EH (cell line): ENCODE measurements around the gene PSMG1.
"Not testable (repeated sequence)": the region's sequence is repeated elsewhere in the genome, so short reads cannot be mapped to it uniquely, and the experiment has no call there.

ENCODE experiments used
- DNase-seq: peaks from one replicate; pipeline ENCODE4 v3.0.0-alpha.2; 2015; ENCODE audit warnings: low read depth

The PSMG1 gene

DNA sequence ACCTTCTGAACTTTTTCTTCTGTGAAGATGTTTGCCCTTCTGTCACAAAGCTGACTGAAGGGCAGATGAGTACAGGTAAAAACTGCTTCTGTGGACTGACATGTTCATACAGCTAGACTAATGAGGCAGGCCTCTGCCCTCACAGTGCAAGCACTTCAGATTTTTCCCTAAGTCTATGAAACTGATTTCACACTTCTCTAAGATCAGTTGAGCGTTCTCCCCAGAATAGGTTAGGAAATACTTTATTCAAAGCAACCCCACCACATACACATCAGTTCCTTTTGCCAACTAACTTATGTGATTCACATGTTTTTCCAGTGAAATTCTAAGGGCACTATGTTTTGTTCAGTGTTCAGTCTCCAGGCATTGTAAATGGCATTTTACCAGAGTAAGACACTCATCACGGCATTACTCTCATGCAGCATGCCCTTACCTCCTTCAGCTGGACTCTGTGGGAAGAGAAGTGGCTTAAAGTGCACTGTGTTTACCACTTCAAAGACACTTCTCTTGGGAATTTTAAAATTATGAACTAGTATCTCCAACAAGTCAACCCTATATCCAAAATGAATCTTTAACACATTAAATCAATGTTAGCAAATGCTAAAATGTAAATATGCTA is 5.4 kb upstream of the PSMG1 start:
- no peak for DNase-seq

DNA sequence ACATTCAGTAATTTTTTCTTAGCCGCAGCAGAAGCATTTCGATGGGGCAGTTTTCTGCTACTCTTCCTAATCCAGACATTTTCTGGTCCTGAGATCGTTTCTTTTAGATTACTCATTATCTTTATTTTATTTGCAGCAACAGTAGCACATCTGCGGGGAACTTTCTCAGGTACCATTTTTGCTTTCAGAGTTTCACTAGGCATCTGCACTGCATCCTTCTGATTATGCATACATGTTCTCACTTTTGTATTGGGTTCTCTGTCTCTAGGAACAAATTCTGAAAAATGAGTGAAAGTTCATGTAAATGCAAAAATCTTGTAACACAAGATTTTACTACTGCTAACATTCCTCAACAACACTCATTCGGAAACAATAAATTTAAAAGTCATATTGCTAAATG is 3.9 kb upstream of the PSMG1 start:
- DNase-seq: peak; percentile 10

DNA sequence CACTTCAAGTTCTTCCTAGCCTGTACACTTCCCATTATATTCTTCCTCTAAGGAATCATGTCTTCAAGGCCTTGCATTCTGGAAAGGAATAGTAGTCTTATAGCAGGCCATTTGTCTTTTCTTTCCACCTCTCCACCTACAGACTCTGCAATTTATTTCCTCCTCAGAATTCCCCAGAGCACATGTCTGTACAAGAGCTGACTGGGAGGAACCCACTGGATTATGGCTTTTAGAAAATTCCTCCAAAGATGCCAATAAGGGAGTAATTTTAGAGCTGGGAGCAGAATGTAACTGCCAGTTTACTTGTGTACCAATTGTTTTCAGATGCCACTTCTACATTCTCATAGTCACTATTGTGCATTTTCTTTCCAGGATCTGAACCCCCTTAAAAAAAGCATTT is 3.4 kb upstream of the PSMG1 start:
- peak; percentile 10 for DNase-seq

DNA sequence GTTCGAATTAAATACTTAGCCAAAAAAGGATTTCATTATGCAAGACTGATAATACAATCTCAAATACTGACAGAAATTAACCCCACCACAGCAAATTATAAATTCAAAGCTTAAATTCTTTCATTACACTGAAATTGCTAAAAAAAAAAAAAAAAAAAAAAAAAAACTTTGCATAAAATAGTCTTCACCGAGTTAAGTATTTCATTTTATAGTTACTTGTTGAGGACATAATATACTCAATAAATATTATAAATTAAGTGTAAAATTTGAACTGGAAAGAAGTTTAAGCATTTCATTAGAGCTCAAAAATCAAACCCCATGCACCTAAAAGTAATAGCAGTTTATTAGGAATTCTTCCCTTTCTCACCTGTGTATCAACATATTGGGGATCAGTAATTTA is 1.9 kb upstream of the PSMG1 start:
- no peak for DNase-seq

DNA sequence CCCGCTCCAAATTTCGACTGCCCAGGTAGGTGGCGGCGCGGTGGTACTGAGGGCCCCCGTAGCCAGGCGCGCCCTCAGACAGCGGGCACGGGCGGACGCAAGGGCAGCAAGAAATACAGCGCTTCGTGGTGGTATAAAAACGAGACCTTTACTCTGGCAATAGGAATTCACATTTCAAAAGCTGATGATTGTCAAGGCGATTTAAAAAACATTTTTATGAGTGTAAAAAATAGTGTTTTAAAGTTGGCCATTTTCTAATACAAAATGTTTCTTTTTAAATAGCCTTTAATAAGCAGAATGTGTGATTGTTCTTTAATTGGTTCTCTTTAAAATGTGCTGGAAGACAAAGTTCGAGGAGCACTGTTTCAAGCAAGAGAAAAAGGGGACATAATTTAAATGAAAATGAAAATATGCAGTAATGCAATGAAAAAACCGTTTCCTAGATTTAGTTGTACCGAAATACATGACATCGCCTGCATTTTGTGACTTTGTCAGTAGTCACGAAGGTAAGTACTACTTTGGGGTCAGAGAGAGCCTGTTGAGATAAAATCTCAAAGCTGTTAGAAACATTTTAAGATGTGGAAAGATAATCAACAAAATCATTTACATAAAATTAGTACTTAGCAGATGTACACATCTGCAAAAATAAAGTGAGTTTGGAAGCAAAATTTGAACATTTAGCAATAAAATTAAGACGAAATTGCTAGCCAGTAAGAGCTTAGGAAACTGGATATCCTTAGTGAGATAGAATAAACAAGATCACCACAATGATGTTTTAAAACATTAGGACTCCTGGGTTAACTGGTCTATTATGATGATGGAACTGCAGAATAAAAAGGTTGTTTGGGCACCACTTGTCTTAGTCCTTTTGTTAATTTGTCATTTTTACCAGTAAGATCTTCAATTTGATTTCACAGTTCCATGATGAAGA is 1.1 kb upstream of the PSMG1 start:
- no peak for DNase-seq

DNA sequence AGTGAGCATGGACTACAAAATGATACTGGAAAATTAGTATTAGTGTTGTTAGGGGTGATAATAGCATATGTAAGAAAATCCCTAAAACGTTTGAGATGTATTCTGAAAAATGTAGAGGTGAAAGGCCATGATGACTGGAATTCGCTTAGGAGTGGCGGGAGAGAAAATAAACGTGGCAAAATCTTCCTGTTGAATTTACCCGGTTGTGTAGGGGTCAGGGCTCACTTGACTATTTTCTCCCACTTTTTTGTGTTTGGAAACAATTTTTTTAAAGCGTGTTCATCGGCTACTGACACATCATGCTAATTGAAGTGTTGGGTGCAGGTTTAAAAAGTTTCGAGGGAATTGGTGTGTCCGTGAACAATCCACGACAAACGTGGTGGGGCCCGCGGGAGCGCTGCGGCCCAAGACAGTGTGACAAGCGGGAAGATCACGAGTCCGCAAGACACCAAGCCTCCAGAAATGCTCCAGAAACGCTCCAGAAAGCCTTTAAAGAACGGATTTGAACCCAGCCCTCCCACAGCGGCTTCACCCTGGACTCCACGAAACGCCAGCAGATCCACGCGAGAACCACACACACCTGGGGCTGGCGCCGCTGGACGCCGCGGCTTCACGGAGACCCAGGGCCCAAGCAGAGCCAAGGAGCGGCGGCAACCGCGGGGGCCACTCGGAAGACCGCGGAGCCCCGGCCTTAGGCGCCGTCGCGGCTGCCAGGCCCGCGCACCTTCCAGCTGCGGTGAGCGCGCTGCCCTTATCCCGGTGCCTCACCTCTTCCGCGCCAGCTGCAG is 573 bp downstream of the PSMG1 start:
- peak; percentile 37 for DNase-seq

DNA sequence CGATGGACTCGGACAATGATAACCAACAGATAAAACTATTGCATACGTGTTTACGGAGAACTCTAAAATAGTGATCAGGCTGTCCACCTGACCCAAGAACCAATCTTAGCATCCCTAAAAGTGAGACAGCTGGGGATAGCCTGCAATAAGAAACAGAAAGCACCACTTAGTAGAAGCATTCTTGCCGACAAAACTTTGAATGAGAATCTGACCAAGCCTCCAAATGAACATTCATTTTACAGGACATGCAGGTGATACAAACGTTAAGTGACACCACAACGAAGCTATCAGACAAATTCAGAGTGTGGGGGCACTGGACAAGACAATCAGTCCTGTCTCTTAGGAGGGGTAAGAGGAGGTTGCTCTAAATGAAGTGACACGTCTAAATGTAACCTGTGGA is 1.2 kb downstream of the PSMG1 start:
- no peak for DNase-seq

DNA sequence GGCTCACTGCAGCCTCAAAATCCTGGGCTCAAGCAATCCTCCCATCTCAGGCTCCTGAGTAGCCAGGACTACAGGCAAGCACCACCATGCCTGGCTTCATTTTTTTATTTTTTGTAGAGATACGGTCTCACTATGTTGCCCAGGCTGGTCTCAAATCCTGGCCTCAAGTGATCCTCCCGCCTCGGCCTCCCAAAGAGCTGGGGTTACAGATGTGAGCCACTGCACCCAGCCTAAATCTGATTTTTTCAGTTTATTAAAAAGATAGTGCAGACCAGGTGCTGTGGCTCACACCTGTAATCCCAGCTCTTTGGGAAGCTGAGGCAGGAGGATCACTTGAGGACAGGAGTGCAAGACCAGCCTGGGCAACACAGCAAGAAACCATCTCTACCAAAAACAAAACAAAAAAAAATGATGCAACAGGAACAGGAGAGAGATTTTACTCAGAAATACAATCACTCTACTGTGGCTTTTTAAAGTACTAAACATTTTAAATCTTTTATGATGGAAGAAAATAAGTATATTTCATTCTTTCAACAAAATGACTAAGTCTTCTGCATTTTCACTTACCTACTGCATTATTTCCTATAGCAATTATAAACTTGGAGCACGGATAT is 1.9 kb downstream of the PSMG1 start:
- DNase-seq: peak; percentile 5

DNA sequence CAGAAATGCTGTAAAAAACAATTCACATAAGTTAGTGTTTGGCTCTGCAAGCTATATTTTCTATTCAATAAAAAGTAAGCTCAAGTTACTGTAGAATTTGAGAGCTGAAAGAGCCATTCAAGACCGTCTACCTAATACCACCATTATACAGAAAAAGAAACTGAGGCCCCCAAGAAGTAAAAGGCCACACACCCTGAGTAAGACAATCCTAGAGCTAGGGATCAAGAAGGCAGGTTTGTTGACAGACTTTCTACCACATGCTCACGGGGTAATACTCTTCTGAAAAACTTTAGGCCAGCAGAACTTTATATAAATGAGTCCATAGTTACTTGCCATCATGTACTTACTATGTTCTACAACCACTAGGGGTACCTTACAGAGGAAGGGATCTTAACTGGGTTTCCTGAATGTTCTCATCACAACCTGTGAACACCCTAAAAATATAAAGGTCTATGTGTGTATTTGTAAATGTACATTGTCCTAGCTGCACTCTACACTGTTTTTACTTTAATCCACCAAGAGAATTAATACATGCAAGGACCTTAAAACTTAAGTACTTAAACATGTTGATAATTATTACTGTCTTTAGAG is 2.7 kb downstream of the PSMG1 start:
- peak; percentile 6 for DNase-seq

DNA sequence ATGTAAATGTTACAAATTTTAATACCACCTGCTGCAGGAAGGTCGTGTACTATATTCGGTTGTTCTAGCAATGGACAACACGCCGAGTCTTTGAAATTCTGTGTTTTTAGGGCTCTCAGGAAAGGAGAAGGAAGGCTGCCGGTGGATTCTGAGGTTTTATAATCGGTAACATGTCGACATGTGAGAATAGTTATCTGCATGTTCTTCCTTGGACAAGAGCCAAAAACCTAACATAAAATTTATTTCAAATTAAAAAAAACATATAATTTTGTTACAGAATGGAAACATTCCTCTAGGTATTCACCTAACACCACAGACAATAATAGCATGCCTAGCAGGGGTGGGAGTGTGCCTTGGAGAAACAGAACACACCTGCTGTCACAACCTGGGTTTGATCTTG is 4.8 kb downstream of the PSMG1 start:
- DNase-seq: no peak

DNA sequence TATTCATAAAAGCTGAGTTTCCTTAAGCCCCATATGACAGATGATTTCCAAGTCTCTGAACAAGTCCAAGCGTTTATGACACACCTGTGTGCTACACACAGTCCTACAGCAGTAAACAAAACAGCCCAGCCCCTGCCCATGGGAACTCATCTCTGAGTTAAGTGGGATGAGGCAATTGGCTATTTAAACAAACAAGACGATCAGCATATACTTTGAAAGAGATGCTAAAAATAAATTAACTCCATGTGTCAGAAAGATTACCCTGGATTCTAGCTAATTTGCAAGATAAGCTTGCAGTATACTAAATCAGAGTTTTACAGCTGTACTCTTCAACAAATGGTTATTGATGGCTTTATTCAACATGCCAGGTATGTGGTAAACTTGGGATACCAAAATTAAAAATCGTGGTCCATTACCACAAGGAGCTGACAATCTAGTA is 7.0 kb downstream of the PSMG1 start:
- peak; percentile 27 for DNase-seq

DNA sequence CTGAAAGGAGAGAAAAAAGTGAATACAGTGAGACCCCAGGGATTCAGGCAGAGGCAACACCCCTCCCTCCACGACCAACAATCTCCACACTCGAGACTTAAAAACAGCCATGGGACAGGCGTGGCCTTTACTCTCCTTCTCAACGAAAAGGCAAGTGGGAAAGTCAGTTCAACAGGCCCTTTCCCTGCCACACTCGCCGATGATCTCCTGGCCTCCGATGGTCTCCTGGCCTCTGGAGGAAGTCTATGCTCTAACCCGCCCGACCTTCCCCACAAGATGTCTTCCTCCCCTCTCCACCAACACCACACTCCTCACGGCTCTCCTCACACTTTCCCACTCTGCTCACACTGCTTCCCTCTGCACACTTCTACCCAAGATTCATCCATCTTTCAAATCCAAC is 7.6 kb downstream of the PSMG1 start:
- DNase-seq: no peak

DNA sequence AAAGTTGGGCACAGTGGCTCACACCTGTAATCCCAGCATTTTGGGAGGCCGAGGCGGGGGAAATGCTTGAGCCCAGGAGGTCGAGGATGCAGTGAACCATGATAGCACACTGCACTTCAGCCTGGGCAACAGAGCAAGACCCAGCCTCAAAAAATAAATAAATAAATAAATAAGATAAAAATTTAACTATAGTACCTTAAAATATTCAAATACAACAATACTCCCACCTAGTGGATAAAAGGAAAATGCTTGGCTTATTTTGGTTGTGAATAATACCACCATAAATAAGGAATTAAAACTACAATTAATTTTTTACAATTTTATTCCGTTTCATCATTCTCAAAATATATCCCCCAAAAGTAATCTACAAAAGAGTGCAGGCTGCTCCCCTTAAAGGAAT is 8.1 kb downstream of the PSMG1 start:
- peak; percentile 51 for DNase-seq

DNA sequence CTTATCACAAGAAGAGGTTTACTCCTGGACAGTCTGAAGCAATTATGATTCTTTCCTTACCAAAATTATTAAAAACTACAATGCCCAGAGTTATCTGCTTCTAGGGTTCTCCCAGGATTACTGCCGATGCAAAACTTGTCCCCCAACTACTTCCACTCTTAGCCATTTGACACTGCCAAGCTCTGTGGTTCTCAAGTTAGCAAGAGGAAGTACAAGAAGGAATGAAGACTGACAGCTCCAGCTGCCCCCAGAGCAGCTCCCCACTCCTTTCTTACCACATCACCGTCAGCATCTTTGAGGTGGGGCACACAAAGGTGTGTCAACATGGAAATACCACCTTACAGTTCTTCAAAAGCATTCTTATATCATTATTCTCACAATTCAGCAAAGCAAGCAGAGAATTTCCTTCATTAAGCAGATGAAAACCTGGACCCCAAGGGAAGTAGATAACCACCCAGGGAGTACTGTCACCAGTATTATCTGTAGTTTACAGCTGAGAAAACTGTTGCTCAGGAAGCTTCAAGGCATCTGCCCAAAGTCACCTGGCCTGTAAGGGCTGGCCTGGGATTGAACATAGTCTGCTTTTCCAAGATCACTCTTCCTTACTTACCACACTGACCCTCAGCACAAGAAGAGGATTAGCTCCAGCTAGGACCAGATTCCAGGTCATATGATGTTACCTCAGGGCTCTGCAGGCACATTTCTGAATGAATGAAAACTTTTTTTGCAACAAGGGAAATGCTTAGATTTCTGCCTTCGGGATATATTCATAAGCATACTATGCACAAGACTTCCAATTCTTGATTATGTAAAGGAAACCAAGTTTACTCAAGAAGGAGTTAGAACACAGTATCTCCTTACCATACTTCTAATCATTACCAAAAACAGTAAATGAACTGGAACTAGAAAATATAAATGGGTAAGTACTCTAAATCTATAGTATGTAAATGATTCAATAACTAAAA is 9.3 kb downstream of the PSMG1 start:
- DNase-seq: no peak

DNA sequence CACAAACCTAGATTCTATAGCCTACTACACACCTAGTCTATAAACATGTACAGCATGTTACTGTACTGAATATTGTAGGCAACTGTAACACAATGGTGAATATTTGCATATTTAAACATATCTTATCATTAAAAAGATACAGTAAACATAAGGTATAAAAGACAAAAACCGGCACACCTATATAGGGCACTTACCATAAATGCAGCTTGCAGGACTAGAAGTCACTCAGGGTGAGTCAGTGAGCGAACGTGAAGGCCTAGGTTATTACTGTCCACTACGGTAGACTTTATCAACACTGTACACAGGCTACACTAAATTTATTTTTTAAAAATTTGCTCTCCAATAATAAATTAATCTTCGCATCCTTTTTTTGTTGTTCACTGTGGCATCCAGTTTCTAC is 13.3 kb downstream of the PSMG1 start:
- DNase-seq: no peak

DNA sequence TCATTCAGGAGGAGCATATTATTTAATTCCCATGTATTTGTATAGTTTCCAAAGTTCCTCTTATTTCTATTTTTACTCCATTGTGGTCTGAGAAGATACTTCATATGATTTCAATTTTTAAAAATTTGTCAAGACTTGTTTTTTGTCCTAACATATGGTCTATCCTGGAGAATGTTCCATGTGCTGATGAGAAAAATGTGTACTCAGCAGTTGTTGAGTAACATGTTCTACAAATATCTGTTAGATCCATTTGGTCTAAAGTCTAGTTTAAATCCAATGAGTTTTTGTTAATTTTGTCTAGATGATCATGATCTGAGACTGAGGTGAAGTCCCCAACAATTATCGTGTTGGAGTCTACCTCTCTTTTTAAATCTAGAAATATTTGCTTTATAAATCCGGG is 14.5 kb downstream of the PSMG1 start:
- DNase-seq: no peak

DNA sequence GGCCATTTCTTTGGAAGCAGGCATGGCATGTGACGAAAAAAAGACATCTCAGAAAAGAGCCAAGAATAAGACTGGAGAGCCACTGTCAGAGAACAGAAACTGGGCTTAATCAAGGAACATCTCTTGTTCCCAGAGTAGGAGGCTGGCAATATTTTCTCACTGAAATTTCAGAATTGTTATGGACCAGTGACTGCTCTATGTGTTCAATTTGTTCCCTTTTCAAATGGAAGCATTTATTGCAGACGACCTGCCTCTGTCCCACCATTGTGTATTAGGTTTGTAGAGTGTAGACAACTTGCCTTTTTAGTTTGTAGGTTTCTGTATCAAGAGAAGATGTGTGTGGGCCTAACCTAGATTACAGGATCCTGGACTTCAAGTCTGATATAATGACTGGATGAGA is 18.7 kb downstream of the PSMG1 start:
- DNase-seq: no peak

DNA sequence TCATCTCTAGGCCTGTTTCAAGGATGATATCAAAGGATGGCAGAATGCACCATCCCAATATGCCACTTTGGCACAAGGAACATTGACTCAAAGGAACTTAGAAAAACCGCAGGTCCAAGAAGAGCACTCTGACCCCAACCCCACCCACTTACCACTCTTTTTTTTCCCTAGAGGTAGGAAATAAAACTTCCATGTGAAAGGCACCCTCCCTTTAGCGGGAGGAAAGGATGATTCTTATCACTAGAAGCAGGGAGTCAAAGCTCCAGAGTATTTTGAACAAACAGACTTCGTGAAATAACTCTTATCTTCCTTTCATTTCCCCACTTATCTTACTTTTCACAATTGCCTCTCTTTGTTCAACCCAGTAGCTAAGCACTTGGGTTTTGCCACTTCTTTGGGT is 22.2 kb downstream of the PSMG1 start:
- DNase-seq: no peak

DNA sequence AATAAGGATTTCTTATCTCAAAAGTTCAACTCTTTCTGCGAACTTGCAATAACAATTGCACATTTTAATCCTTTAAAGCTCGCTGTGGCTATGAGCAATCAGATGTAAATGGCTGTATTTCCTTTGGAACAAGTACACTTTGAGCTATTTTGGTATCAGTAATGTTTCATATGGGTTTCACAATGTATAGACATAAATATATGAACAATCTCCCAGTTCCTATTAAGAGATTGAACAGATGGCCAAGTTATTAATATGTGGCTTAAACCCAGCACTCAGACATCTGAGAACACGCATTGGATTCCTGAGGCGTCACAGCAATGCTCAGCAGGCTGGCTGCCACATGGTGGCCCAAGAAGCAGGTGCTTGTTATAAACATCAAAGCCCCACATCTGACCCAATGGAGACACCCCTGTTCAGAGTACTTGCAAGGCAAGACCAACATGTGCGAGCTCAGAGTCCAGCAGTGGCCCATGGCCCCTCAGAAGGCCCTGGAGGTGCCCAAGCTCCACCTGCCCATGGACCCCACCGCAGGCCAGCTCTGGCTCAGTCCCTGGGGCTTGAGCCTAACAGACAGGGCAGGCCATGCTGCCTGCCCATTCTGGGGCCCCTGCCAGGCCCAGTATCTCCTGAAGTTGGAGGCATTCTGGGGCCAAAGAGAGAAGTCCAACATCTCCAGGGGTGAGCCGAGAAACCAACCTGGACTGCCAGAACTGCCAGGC is 23.7 kb downstream of the PSMG1 start:
- DNase-seq: peak; percentile 33

DNA sequence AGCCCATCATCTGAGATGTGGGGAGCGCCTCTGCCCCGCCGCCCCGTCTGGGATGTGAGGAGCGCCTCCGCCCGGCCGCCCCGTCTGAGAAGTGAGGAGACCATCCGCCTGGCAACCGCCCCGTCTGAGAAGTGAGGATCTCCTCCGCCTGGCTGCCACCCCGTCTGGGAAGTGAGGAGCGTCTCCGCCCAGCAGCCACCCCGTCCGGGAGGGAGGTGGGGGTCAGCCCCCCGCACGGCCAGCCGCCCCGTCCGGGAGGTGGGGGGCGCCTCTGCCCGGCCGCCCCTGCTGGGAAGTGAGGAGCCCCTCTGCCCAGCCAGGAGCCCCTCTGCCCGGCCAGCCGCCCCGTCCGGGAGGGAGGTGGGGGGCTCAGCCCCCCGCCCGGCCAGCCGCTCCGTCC is 26.0 kb downstream of the PSMG1 start:
- DNase-seq: not testable (repeated sequence)
